Measurements from ENCODE around the gene BACH1.

GRCh38 chr21:29359718-29360117 lies 61.0 kb downstream of the BACH1 start:
- no peak for TF ChIP-seq EZH2 (IDR thresholded peaks at IDR 0.05; ENCODE audit: insufficient read depth, low read length)
- TF ChIP-seq, protein P1, sequence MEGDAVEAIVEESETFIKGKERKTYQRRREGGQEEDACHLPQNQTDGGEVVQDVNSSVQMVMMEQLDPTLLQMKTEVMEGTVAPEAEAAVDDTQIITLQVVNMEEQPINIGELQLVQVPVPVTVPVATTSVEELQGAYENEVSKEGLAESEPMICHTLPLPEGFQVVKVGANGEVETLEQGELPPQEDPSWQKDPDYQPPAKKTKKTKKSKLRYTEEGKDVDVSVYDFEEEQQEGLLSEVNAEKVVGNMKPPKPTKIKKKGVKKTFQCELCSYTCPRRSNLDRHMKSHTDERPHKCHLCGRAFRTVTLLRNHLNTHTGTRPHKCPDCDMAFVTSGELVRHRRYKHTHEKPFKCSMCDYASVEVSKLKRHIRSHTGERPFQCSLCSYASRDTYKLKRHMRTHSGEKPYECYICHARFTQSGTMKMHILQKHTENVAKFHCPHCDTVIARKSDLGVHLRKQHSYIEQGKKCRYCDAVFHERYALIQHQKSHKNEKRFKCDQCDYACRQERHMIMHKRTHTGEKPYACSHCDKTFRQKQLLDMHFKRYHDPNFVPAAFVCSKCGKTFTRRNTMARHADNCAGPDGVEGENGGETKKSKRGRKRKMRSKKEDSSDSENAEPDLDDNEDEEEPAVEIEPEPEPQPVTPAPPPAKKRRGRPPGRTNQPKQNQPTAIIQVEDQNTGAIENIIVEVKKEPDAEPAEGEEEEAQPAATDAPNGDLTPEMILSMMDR (IDR thresholded peaks at IDR 0.05; ENCODE audit: insufficient read depth, low read depth, low read length), result no peak

Data from astrocyte (in vitro differentiated cells and primary cell).